ENCODE results near the gene CPNE8. TPM values are rescaled to one million over a fixed set of nuclear protein-coding genes. Genes with fewer than 3 reads are reported as not detected.

CPNE8 gene
- total RNA-seq, 1 experiment from 2014 or later: 7.2 TPM

DNA sequence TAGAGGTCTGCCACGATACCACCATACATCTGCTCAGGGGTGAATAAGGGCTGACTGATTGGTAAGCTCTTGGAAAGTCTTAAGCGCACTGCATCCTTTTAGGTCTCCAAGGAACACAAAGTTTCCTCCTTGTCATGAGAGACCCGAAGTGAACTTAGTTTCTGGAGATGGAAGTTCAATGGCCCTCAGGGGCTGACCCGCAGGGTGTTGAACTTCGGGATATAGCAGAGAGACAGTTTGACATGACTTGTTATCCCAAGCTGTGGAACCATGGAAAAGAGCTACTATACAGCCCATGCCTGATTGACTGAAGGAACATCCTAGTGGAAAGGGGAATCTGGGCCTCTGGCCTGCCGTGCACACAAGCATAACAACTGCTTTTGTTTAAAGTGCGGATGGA is 26.9 kb upstream of the CPNE8 start:
- H3K9me3 ChIP-seq (ENCODE audit: low read length): peaks cover under 1% of the 10 kb centered on the region; the same call in 1 of the 2 replicates
- no peak overlapping the region for H2AFZ ChIP-seq (ENCODE audit: low read length)
- H3F3A ChIP-seq (ENCODE audit: low read length, unreplicated experiment): no peaks in the 10 kb centered on the region
- no peak overlapping the region for H3K4me3 ChIP-seq (ENCODE audit: low read length)
- H3K9me2 ChIP-seq (replicated peaks; ENCODE audit: low read length): no peaks in the 10 kb centered on the region
- no peaks in the 10 kb centered on the region for H3K79me2 ChIP-seq (ENCODE audit: low read length)
- POLR2A ChIA-PET (ENCODE audit: unreplicated experiment): no interaction called here
- DNase-seq (no peak), ATAC-seq (no peak)
- intact Hi-C loops (cut with micrococcal nuclease): loop anchor here (5.0 kb wide), 1 partner anchor 80 kb away; no protein-coding TSS in a partner anchor
- H4K20me1 ChIP-seq (ENCODE audit: low read length): no peaks in the 10 kb centered on the region
- CTCF ChIA-PET: no interaction called here
- H3K27ac ChIP-seq (ENCODE audit: low read length): no peak overlapping the region
- H3K27me3 ChIP-seq (ENCODE audit: low read length): no peaks in the 10 kb centered on the region
- H3K9ac ChIP-seq (ENCODE audit: low read length): no peak overlapping the region
- H3K36me3 ChIP-seq (ENCODE audit: low read depth, low read length): no peaks in the 10 kb centered on the region
- no TSS peak for BruUV-seq (replicated peaks)
- H3K4me1 ChIP-seq (ENCODE audit: insufficient read depth, low read length): peaks cover 33% of the 10 kb centered on the region
- no peak for TF ChIP-seq EZH2 (IDR thresholded peaks at IDR 0.05; ENCODE audit: low read length, unreplicated experiment)
- H3K4me2 ChIP-seq (ENCODE audit: low read length): no peak overlapping the region

- no peaks in the 10 kb centered on the region for H3K79me2 ChIP-seq (ENCODE audit: low read length)
- peak overlapping the region; percentile 26; the same call in 1 of the 2 replicates for H3K9ac ChIP-seq (ENCODE audit: low read length)
- ChIA-PET CTCF (no interaction called here), POLR2A (ENCODE audit: unreplicated experiment) (no interaction called here)
- H3K4me1 ChIP-seq (ENCODE audit: insufficient read depth, low read length): peaks cover 33% of the 10 kb centered on the region
- peak overlapping the region; percentile 79 for H2AFZ ChIP-seq (ENCODE audit: low read length)
- H3K27me3 ChIP-seq (ENCODE audit: low read length): no peaks in the 10 kb centered on the region
- no peaks in the 10 kb centered on the region for H3F3A ChIP-seq (ENCODE audit: low read length, unreplicated experiment)
- H3K27ac ChIP-seq (ENCODE audit: low read length): peak overlapping the region; percentile 74
- DNase-seq: no peak
- intact Hi-C loops (cut with micrococcal nuclease): loop anchor here (5.0 kb wide), 1 partner anchor 81 kb away; no protein-coding TSS in a partner anchor
- no TSS peak for BruUV-seq (replicated peaks)
- peak; percentile 14; the same call in 1 of the 2 replicates for ATAC-seq
- peak overlapping the region; percentile 19; the same call in 1 of the 2 replicates for H3K4me3 ChIP-seq (ENCODE audit: low read length)
- H3K9me2 ChIP-seq (replicated peaks; ENCODE audit: low read length): no peaks in the 10 kb centered on the region
- H3K36me3 ChIP-seq (ENCODE audit: low read depth, low read length): no peaks in the 10 kb centered on the region
- peak overlapping the region; percentile 72 for H3K4me2 ChIP-seq (ENCODE audit: low read length)
- no peaks in the 10 kb centered on the region for H3K9me3 ChIP-seq (ENCODE audit: low read length)
- TF ChIP-seq, protein P1, sequence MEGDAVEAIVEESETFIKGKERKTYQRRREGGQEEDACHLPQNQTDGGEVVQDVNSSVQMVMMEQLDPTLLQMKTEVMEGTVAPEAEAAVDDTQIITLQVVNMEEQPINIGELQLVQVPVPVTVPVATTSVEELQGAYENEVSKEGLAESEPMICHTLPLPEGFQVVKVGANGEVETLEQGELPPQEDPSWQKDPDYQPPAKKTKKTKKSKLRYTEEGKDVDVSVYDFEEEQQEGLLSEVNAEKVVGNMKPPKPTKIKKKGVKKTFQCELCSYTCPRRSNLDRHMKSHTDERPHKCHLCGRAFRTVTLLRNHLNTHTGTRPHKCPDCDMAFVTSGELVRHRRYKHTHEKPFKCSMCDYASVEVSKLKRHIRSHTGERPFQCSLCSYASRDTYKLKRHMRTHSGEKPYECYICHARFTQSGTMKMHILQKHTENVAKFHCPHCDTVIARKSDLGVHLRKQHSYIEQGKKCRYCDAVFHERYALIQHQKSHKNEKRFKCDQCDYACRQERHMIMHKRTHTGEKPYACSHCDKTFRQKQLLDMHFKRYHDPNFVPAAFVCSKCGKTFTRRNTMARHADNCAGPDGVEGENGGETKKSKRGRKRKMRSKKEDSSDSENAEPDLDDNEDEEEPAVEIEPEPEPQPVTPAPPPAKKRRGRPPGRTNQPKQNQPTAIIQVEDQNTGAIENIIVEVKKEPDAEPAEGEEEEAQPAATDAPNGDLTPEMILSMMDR (conservative IDR thresholded peaks at IDR 0.05; ENCODE audit: low read depth, low read length): no peak
- TF ChIP-seq EZH2phosphoT487 (IDR thresholded peaks at IDR 0.05; ENCODE audit: borderline replicate concordance, low read length) (no peak), EZH2 (IDR thresholded peaks at IDR 0.05; ENCODE audit: low read length, unreplicated experiment) (no peak)
- no peaks in the 10 kb centered on the region for H4K20me1 ChIP-seq (ENCODE audit: low read length)
Measured at GRCh38 chr12:38931461-38931860, 26.1 kb upstream of the CPNE8 start.

DNA sequence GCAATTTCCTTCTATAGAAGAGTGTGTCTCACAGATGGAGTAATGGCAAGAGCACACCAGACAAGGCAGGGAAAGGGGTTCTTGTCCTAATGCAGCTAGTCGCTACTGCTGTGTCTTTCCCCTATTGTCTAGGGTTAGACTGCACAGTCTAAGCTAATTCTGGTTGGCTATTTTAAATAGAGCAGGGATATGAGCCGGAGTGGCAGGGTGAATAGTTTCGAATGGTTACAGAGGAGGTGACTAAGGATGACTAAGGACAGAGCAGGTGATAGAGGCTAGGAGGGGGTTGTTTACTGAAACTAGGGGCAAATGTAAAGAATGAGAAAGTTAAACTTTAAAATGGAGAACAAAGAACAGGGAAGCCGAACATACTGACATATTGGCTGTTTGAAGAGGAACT is 25.6 kb upstream of the CPNE8 start:
- Histone ChIP-seq H3K4me2 (ENCODE audit: low read length) (peak overlapping the region; percentile 72), H3K36me3 (ENCODE audit: low read depth, low read length) (no peaks in the 10 kb centered on the region), H3K27me3 (ENCODE audit: low read length) (no peaks in the 10 kb centered on the region), H3K4me3 (ENCODE audit: low read length) (peak overlapping the region; percentile 19; the same call in 1 of the 2 replicates), H3K27ac (ENCODE audit: low read length) (peak overlapping the region; percentile 74), H3K9me2 (replicated peaks; ENCODE audit: low read length) (no peaks in the 10 kb centered on the region), H3K9me3 (ENCODE audit: low read length) (no peaks in the 10 kb centered on the region), H3K4me1 (ENCODE audit: insufficient read depth, low read length) (peaks cover 33% of the 10 kb centered on the region), H2AFZ (ENCODE audit: low read length) (peak overlapping the region; percentile 79), H4K20me1 (ENCODE audit: low read length) (no peaks in the 10 kb centered on the region), H3K9ac (ENCODE audit: low read length) (peak overlapping the region; percentile 26; the same call in 1 of the 2 replicates), H3K79me2 (ENCODE audit: low read length) (no peaks in the 10 kb centered on the region), H3F3A (ENCODE audit: low read length, unreplicated experiment) (no peaks in the 10 kb centered on the region)
- TF ChIP-seq, protein P1 (conservative IDR thresholded peaks at IDR 0.05; ENCODE audit: low read depth, low read length): no peak
- TF ChIP-seq EZH2 (IDR thresholded peaks at IDR 0.05; ENCODE audit: low read length, unreplicated experiment) (no peak), EZH2phosphoT487 (IDR thresholded peaks at IDR 0.05; ENCODE audit: borderline replicate concordance, low read length) (no peak)
- ATAC-seq: peak; percentile 91
- CTCF ChIA-PET: no interaction called here
- POLR2A ChIA-PET (ENCODE audit: unreplicated experiment): no interaction called here
- intact Hi-C loops (cut with micrococcal nuclease): loop anchor here (5.0 kb wide), 1 partner anchor 81 kb away; no protein-coding TSS in a partner anchor
- BruUV-seq (replicated peaks): no TSS peak
- DNase-seq: peak; percentile 69

Data from PC-3 (cell line).